HepG2 (cell line): ENCODE data around the gene RRBP1. TPM values are rescaled to one million over a fixed set of nuclear protein-coding genes. Genes with fewer than 3 reads are reported as not detected.

Experiments
- ATAD3A ChIP-seq: sonication (generic); formaldehyde crosslinking; IDR thresholded peaks from 2 replicates; pipeline ENCODE4 v1.4.0; 2020; ENCODE audit warnings: missing genetic modification reagents
- DNMT3B ChIP-seq: conservative IDR thresholded peaks from 2 replicates; pipeline ENCODE4 v1.6.1; 2016; ENCODE audit warnings: missing biosample characterization, control low read depth
- ETV5 ChIP-seq: IDR thresholded peaks from 2 replicates; pipeline ENCODE4 v1.6.1; 2018; ENCODE audit warnings: missing biosample characterization, missing genetic modification reagents, inconsistent platforms, borderline replicate concordance
- GPN1 ChIP-seq: sonication (generic); formaldehyde crosslinking; IDR thresholded peaks from 2 replicates; pipeline ENCODE4 v1.5.1; 2020; ENCODE audit warnings: missing genetic modification reagents, borderline replicate concordance
- JUND ChIP-seq: sonication (generic); formaldehyde crosslinking; IDR thresholded peaks from 2 replicates; pipeline ENCODE4 v1.8.0; 2022; ENCODE audit warnings: mild to moderate bottlenecking, missing genetic modification reagents
- KDM4B ChIP-seq: sonication (generic); formaldehyde crosslinking; IDR thresholded peaks from 2 replicates; pipeline ENCODE4 v1.4.0; 2020; ENCODE audit warnings: missing genetic modification reagents
- MIXL1 ChIP-seq: IDR thresholded peaks from 2 replicates; pipeline ENCODE4 v1.6.1; 2016
- MLLT10 ChIP-seq: sonication (generic); formaldehyde crosslinking; IDR thresholded peaks from 2 replicates; pipeline ENCODE4 v1.4.0; 2020; ENCODE audit warnings: missing genetic modification reagents
- ONECUT2 ChIP-seq: sonication (generic); formaldehyde crosslinking; IDR thresholded peaks from 2 replicates; pipeline ENCODE4 v1.4.0; 2020; ENCODE audit warnings: missing genetic modification reagents
- POLR2AphosphoS5 ChIP-seq: IDR thresholded peaks from 2 replicates; pipeline ENCODE4 v1.6.1; 2012; ENCODE audit warnings: low read depth, low read length
- RBFOX2 ChIP-seq: fragments of 200-400 bp; formaldehyde crosslinking; IDR thresholded peaks from 2 replicates; pipeline ENCODE4 v1.6.1; 2017; ENCODE audit warnings: low read depth, mild to moderate bottlenecking, low read length
- SNAPC2 ChIP-seq: sonication (generic); formaldehyde crosslinking; IDR thresholded peaks from 2 replicates; pipeline ENCODE4 v1.8.1; 2022; ENCODE audit warnings: mild to moderate bottlenecking, missing genetic modification reagents
- TP53 ChIP-seq: sonication (generic); formaldehyde crosslinking; conservative IDR thresholded peaks from 2 replicates; pipeline ENCODE4 v1.4.0; 2020; ENCODE audit warnings: missing genetic modification reagents
- ZNF331 ChIP-seq: sonication (generic); formaldehyde crosslinking; IDR thresholded peaks from 2 replicates; pipeline ENCODE4 v1.4.0; 2020; ENCODE audit warnings: missing genetic modification reagents
- ZNF724P ChIP-seq: sonication (generic); formaldehyde crosslinking; IDR thresholded peaks from 2 replicates; pipeline ENCODE4 v1.8.0; 2022; ENCODE audit warnings: missing genetic modification reagents, borderline replicate concordance
- polyA plus RNA-seq, 8 experiments: library from polyadenylated mRNA; depleted of rRNA in 3 of 8; stranded (reverse) in 7 of 8; unstranded in 1 of 8; fragments of >200 nt; fragmentation: Illumina TruSeq in 4 of 8; extraction: Trizol in 4 of 8; gene quantifications; 2 replicates each; pipeline versions ENCODE4 v1.2.1 to v1.2.3, GENCODE V29; 2011 to 2016; ENCODE audit warnings: low read depth in 4 of 8, missing spikeins in 1 of 8, mixed read lengths in 1 of 8; ENCODE audit not compliant: insufficient read depth in 1 of 8
- total RNA-seq, 5 experiments: library from RNA; depleted of rRNA; stranded (reverse); fragments of >200 nt; fragmentation: Illumina TruSeq; extraction: Trizol; gene quantifications; 2 replicates each; pipeline ENCODE4 v1.2.3, GENCODE V29; 2016; ENCODE audit warnings: low read depth in 1 of 5
- TF ChIP-seq, protein P1 (sequence below): sonication (generic); formaldehyde crosslinking; IDR thresholded peaks from 2 replicates; pipeline ENCODE4 v1.5.0; 2020; ENCODE audit warnings: mild to moderate bottlenecking, missing genetic modification reagents
- TF ChIP-seq, protein P2 (sequence below): sonication (generic); formaldehyde crosslinking; IDR thresholded peaks from 2 replicates; pipeline ENCODE4 v1.5.0; 2020; ENCODE audit warnings: mild to moderate bottlenecking, missing genetic modification reagents, moderate library complexity
- TF ChIP-seq, protein P3 (sequence below): sonication (generic); formaldehyde crosslinking; IDR thresholded peaks from 2 replicates; pipeline ENCODE4 v1.9.0; 2021; ENCODE audit warnings: missing genetic modification reagents, borderline replicate concordance
- TF ChIP-seq, protein P4 (sequence below), 2 experiments: IDR thresholded peaks; 2 replicates each; pipeline ENCODE4 v1.6.1; 2011 to 2012; ENCODE audit warnings: low read length in 2 of 2, borderline replicate concordance in 1 of 2, low read depth in 1 of 2, mild to moderate bottlenecking in 1 of 2, moderate library complexity in 1 of 2

The RRBP1 gene
- total and polyA plus RNA-seq, 2 of the 13 experiments (the other 11 are each of a cell fraction or from before 2014, with no cell fraction given): 150 to 222 TPM

DNA sequence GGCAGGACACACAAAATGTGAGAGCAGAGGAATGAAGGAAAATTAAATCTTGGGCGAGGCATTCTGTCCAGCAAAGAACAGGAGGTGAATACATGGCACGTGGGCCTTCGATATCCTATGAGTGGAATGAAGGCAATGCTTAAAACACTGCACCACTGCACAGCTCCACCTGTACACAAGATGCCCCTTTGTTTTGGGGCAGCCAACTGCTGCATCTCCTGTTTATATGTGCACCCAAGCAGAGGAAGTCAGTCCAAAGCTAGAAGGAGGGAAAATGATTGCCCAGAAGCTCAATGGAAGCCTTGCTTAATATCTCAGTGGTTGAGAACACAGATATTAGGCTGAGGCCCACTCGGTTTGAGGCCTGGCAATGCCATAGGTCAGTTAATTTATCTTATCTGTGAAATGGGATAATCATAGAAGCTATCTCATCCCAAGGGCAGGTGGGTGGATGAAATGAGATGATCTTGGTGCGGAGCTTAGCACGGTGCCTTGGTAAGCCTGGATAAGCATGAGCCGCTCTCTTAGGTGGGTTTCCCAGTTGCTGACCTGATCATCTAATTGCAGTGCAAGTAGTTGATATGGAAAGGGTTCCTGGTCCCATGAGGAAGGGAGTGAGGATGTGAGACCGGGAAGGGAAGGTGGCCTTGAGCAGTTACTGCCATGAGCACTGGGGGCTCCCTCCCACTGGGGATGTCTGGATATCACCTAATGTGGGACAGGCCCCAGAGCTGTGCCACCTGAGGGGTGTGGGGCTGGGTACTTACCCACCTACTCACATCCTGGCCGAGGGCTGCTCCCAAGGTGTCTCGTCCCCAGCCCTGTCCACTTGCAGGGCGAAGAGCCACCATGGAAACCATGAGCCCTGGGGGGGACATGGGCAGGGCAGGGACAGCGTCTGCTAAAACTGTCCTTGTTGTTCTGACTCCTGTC, 27.6 kb upstream of the RRBP1 start (continued):
- TF ChIP-seq, protein P1, sequence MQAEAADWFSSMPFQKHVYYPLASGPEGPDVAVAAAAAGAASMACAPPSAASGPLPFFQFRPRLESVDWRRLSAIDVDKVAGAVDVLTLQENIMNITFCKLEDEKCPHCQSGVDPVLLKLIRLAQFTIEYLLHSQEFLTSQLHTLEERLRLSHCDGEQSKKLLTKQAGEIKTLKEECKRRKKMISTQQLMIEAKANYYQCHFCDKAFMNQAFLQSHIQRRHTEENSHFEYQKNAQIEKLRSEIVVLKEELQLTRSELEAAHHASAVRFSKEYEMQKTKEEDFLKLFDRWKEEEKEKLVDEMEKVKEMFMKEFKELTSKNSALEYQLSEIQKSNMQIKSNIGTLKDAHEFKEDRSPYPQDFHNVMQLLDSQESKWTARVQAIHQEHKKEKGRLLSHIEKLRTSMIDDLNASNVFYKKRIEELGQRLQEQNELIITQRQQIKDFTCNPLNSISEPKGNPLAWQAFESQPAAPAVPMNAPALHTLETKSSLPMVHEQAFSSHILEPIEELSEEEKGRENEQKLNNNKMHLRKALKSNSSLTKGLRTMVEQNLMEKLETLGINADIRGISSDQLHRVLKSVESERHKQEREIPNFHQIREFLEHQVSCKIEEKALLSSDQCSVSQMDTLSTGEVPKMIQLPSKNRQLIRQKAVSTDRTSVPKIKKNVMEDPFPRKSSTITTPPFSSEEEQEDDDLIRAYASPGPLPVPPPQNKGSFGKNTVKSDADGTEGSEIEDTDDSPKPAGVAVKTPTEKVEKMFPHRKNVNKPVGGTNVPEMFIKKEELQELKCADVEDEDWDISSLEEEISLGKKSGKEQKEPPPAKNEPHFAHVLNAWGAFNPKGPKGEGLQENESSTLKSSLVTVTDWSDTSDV (CRISPR knock-in tag): no peak
- no peak for TF ChIP-seq ONECUT2
- no peak for TF ChIP-seq ETV5
- TF ChIP-seq SNAPC2: no peak
- no peak for TF ChIP-seq TP53 (CRISPR knock-in tag)
- TF ChIP-seq DNMT3B: no peak
- TF ChIP-seq KDM4B (CRISPR knock-in tag): no peak
- 0 out of 2 replicates have a peak, but pooled peaks have one; percentile 72 for TF ChIP-seq ZNF724P (CRISPR knock-in tag)
- no peak for TF ChIP-seq POLR2AphosphoS5
- TF ChIP-seq MLLT10 (CRISPR knock-in tag): no peak
- no peak for TF ChIP-seq RBFOX2
- TF ChIP-seq, protein P2, sequence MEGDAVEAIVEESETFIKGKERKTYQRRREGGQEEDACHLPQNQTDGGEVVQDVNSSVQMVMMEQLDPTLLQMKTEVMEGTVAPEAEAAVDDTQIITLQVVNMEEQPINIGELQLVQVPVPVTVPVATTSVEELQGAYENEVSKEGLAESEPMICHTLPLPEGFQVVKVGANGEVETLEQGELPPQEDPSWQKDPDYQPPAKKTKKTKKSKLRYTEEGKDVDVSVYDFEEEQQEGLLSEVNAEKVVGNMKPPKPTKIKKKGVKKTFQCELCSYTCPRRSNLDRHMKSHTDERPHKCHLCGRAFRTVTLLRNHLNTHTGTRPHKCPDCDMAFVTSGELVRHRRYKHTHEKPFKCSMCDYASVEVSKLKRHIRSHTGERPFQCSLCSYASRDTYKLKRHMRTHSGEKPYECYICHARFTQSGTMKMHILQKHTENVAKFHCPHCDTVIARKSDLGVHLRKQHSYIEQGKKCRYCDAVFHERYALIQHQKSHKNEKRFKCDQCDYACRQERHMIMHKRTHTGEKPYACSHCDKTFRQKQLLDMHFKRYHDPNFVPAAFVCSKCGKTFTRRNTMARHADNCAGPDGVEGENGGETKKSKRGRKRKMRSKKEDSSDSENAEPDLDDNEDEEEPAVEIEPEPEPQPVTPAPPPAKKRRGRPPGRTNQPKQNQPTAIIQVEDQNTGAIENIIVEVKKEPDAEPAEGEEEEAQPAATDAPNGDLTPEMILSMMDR (CRISPR knock-in tag): peak; percentile 14; the same call in 1 of the 2 replicates
- TF ChIP-seq, protein P3, sequence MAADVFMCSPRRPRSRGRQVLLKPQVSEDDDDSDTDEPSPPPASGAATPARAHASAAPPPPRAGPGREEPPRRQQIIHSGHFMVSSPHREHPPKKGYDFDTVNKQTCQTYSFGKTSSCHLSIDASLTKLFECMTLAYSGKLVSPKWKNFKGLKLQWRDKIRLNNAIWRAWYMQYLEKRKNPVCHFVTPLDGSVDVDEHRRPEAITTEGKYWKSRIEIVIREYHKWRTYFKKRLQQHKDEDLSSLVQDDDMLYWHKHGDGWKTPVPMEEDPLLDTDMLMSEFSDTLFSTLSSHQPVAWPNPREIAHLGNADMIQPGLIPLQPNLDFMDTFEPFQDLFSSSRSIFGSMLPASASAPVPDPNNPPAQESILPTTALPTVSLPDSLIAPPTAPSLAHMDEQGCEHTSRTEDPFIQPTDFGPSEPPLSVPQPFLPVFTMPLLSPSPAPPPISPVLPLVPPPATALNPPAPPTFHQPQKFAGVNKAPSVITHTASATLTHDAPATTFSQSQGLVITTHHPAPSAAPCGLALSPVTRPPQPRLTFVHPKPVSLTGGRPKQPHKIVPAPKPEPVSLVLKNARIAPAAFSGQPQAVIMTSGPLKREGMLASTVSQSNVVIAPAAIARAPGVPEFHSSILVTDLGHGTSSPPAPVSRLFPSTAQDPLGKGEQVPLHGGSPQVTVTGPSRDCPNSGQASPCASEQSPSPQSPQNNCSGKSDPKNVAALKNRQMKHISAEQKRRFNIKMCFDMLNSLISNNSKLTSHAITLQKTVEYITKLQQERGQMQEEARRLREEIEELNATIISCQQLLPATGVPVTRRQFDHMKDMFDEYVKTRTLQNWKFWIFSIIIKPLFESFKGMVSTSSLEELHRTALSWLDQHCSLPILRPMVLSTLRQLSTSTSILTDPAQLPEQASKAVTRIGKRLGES: no peak
- TF ChIP-seq ATAD3A (CRISPR knock-in tag): no peak
- no peak for TF ChIP-seq MIXL1 (CRISPR knock-in tag)
- no peak for TF ChIP-seq GPN1 (CRISPR knock-in tag)
- no peak for TF ChIP-seq ZNF331 (CRISPR knock-in tag)
- TF ChIP-seq, protein P4, sequence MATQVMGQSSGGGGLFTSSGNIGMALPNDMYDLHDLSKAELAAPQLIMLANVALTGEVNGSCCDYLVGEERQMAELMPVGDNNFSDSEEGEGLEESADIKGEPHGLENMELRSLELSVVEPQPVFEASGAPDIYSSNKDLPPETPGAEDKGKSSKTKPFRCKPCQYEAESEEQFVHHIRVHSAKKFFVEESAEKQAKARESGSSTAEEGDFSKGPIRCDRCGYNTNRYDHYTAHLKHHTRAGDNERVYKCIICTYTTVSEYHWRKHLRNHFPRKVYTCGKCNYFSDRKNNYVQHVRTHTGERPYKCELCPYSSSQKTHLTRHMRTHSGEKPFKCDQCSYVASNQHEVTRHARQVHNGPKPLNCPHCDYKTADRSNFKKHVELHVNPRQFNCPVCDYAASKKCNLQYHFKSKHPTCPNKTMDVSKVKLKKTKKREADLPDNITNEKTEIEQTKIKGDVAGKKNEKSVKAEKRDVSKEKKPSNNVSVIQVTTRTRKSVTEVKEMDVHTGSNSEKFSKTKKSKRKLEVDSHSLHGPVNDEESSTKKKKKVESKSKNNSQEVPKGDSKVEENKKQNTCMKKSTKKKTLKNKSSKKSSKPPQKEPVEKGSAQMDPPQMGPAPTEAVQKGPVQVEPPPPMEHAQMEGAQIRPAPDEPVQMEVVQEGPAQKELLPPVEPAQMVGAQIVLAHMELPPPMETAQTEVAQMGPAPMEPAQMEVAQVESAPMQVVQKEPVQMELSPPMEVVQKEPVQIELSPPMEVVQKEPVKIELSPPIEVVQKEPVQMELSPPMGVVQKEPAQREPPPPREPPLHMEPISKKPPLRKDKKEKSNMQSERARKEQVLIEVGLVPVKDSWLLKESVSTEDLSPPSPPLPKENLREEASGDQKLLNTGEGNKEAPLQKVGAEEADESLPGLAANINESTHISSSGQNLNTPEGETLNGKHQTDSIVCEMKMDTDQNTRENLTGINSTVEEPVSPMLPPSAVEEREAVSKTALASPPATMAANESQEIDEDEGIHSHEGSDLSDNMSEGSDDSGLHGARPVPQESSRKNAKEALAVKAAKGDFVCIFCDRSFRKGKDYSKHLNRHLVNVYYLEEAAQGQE (IDR thresholded peaks at IDR 0.05; ENCODE audit: borderline replicate concordance in 1 of 2, low read depth in 1 of 2, low read length in 2 of 2): no peak
- no peak for TF ChIP-seq JUND (CRISPR knock-in tag)
